Transverse colon (tissue), 4 donors: ENCODE data around the gene IRX1.

ENCODE experiments used
- EP300 ChIP-seq: sonication (generic); formaldehyde crosslinking; IDR thresholded peaks from one replicate; pipeline ENCODE4 v1.6.1; 2017; ENCODE audit warnings: antibody characterized with exemption, low read depth
- POLR2A ChIP-seq: fragments of 450-650 bp; IDR thresholded peaks from one replicate; pipeline ENCODE4 v1.6.1; 2016; ENCODE audit warnings: antibody characterized with exemption, mild to moderate bottlenecking, moderate library complexity
- POLR2AphosphoS5 ChIP-seq, 3 donors: sonication (generic); formaldehyde crosslinking; IDR thresholded peaks; one replicate each; pipeline ENCODE4 v1.6.1; 2016; ENCODE audit warnings: antibody characterized with exemption in 3 of 3
- TF ChIP-seq, protein P1 (sequence below), 5 experiments: fragments of 200-600 bp in 3 of 5; fragments of 450-650 bp in 2 of 5; sonication (generic) in 3 of 5; IDR thresholded peaks; 1 replicate in 2 of 5; 2 replicates in 3 of 5; pipeline ENCODE4 v1.5.1; 2016 to 2017; ENCODE audit warnings: antibody characterized with exemption in 5 of 5, inconsistent platforms in 3 of 5, mild to moderate bottlenecking in 2 of 5, moderate library complexity in 1 of 5

DNA sequence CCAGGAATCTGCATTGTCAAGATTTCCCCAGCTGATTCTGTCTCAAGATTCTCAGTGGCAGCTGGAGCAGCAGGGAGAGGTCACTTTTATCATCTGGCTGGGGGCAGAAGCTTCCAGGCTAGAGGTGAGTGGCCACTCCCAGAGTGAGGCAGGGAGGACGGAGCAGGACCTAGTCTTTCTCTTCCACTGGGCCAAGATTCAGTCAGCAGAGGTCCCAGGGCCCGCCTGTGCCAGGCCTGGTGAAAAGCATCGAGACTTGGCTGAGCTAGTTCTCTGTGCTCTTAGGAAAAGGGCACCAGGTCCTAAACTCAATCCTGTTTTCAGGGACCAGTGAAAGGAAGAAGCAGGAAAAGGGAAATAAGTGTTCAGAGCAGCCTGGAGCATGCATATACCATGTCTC lies 46.6 kb downstream of the IRX1 start:
- TF ChIP-seq, protein P1, sequence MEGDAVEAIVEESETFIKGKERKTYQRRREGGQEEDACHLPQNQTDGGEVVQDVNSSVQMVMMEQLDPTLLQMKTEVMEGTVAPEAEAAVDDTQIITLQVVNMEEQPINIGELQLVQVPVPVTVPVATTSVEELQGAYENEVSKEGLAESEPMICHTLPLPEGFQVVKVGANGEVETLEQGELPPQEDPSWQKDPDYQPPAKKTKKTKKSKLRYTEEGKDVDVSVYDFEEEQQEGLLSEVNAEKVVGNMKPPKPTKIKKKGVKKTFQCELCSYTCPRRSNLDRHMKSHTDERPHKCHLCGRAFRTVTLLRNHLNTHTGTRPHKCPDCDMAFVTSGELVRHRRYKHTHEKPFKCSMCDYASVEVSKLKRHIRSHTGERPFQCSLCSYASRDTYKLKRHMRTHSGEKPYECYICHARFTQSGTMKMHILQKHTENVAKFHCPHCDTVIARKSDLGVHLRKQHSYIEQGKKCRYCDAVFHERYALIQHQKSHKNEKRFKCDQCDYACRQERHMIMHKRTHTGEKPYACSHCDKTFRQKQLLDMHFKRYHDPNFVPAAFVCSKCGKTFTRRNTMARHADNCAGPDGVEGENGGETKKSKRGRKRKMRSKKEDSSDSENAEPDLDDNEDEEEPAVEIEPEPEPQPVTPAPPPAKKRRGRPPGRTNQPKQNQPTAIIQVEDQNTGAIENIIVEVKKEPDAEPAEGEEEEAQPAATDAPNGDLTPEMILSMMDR (IDR thresholded peaks at IDR 0.05): no peak
- TF ChIP-seq POLR2A (no peak), POLR2AphosphoS5 (IDR thresholded peaks at IDR 0.05) (no peak), EP300 (no peak)
